ENCODE measurements around the gene WDR1. TPM values are rescaled to one million over a fixed set of nuclear protein-coding genes. Genes with fewer than 3 reads are reported as not detected.

The WDR1 gene
- total RNA-seq, 2 experiments from 2014 or later = 397 to 413 TPM

GRCh38 chr4:10117359-10118047, 904 bp upstream of the WDR1 start:
- ChIA-PET CTCF (interaction anchor here (1.0 to 2.0 kb wide), 5 partner anchors 10 to 340 kb away, joined by 3 to 7 read pairs (median 5); partner anchors contain the start of gene ZNF518B), POLR2A (interaction anchor here (0.6 to 2.7 kb wide), 8 partner anchors 10 to 339 kb away, joined by 3 to 27 read pairs (median 6); no protein-coding TSS in a partner anchor)

GRCh38 chr4:10115797-10116568, 616 bp downstream of the WDR1 start:
- ChIA-PET CTCF (interaction anchor here (1.1 to 2.0 kb wide), 4 partner anchors 9 to 23 kb away, joined by 6 to 7 read pairs (median 6); no protein-coding TSS in a partner anchor), POLR2A (interaction anchor here (0.7 to 2.7 kb wide), 8 partner anchors 8 to 65 kb away, joined by 3 to 27 read pairs (median 6); no protein-coding TSS in a partner anchor)

GRCh38 chr4:10115271-10115796, 1.3 kb downstream of the WDR1 start:
- ChIA-PET POLR2A (interaction anchor here (0.7 to 1.1 kb wide), 2 partner anchors 20 to 35 kb away, joined by 3 to 7 read pairs; no protein-coding TSS in a partner anchor), CTCF (interaction anchor here (1.1 to 1.3 kb wide), 2 partner anchors 8 to 19 kb away, joined by 6 read pairs; no protein-coding TSS in a partner anchor)

GRCh38 chr4:10114607-10115006, 2.0 kb downstream of the WDR1 start:
- CTCF ChIA-PET = interaction anchor here (1.3 kb wide), 1 partner anchor 19 kb away, joined by 6 read pairs; no protein-coding TSS in a partner anchor
- POLR2A ChIA-PET = interaction anchor here (1.1 to 1.3 kb wide), 2 partner anchors 19 to 343 kb away, joined by 4 to 7 read pairs; partner anchors contain the start of gene ZNF518B

GRCh38 chr4:10114147-10114546, 2.5 kb downstream of the WDR1 start:
- ChIA-PET CTCF (no interaction called here), POLR2A (interaction anchor here (1.3 kb wide), 1 partner anchor 343 kb away, joined by 4 read pairs; the partner anchor contains the start of gene ZNF518B)

- CTCF ChIA-PET = no interaction called here
- POLR2A ChIA-PET = interaction anchor here (0.9 to 1.5 kb wide), 3 partner anchors 14 to 344 kb away, joined by 4 read pairs; partner anchors contain the start of gene ZNF518B
Measured at GRCh38 chr4:10113362-10114047, 3.1 kb downstream of the WDR1 start.

- POLR2A ChIA-PET = interaction anchor here (0.9 to 1.5 kb wide), 2 partner anchors 13 to 345 kb away, joined by 4 read pairs; partner anchors contain the start of gene ZNF518B
Measured at GRCh38 chr4:10112658-10113284, 3.8 kb downstream of the WDR1 start.

GRCh38 chr4:10111067-10111801, 5.4 kb downstream of the WDR1 start:
- ChIA-PET POLR2A (interaction anchor here (0.7 kb wide), 1 partner anchor 8 kb away, joined by 8 read pairs; no protein-coding TSS in a partner anchor), CTCF (no interaction called here)

More at GRCh38 chr4:10112658-10113284, 3.8 kb downstream of the WDR1 start:
- CTCF ChIA-PET = no interaction called here

GRCh38 chr4:10109995-10110670, 6.5 kb downstream of the WDR1 start:
- CTCF ChIA-PET = no interaction called here
- POLR2A ChIA-PET = interaction anchor here (4.0 kb wide), 1 partner anchor 15 kb away, joined by 39 read pairs; no protein-coding TSS in a partner anchor

GRCh38 chr4:10108818-10109783, 7.5 kb downstream of the WDR1 start:
- ChIA-PET CTCF (interaction anchor here (1.3 to 3.3 kb wide), 2 partner anchors 13 to 15 kb away, joined by 4 to 18 read pairs; no protein-coding TSS in a partner anchor), POLR2A (interaction anchor here (3.6 to 4.0 kb wide), 2 partner anchors 8 to 13 kb away, joined by 27 to 39 read pairs; partner anchors contain the start of gene WDR1)

GRCh38 chr4:10108391-10108790, 8.2 kb downstream of the WDR1 start:
- ChIA-PET POLR2A (interaction anchor here (3.6 to 4.0 kb wide), 2 partner anchors 9 to 13 kb away, joined by 27 to 39 read pairs; partner anchors contain the start of gene WDR1), CTCF (interaction anchor here (1.3 to 3.3 kb wide), 2 partner anchors 12 to 14 kb away, joined by 4 to 18 read pairs; no protein-coding TSS in a partner anchor)

GRCh38 chr4:10107111-10108091, 9.2 kb downstream of the WDR1 start:
- ChIA-PET CTCF (interaction anchor here (1.3 to 3.3 kb wide), 4 partner anchors 8 to 13 kb away, joined by 4 to 18 read pairs (median 6); no protein-coding TSS in a partner anchor), POLR2A (interaction anchor here (3.6 to 4.0 kb wide), 2 partner anchors 10 to 12 kb away, joined by 27 to 39 read pairs; partner anchors contain the start of gene WDR1)

GRCh38 chr4:10106421-10107039, 10.1 kb downstream of the WDR1 start:
- POLR2A ChIA-PET = interaction anchor here (3.6 to 4.0 kb wide), 2 partner anchors 11 kb away, joined by 27 to 39 read pairs; partner anchors contain the start of gene WDR1
- CTCF ChIA-PET = interaction anchor here (1.6 to 3.3 kb wide), 3 partner anchors 9 to 11 kb away, joined by 5 to 18 read pairs (median 6); no protein-coding TSS in a partner anchor

GRCh38 chr4:10105920-10106319, 10.7 kb downstream of the WDR1 start:
- POLR2A ChIA-PET = interaction anchor here (3.6 to 4.0 kb wide), 2 partner anchors 10 to 11 kb away, joined by 27 to 39 read pairs; partner anchors contain the start of gene WDR1

More at GRCh38 chr4:10105920-10106319, 10.7 kb downstream of the WDR1 start:
- CTCF ChIA-PET = interaction anchor here (1.6 to 3.3 kb wide), 2 partner anchors 9 to 10 kb away, joined by 6 to 18 read pairs; no protein-coding TSS in a partner anchor

Data from activated CD8-positive, alpha-beta memory T cell treated with anti-CD3 and anti-CD28 coated beads for 36 hours (primary cell).